Measurements from ENCODE around the gene GABPB2. TPM values are rescaled to one million over a fixed set of nuclear protein-coding genes. Genes with fewer than 3 reads are reported as not detected.
A peak's percentile ranks its signal among the peaks of the same experiment; 100 is the strongest.
"Not testable (repeated sequence)": the region's sequence is repeated elsewhere in the genome, so short reads cannot be mapped to it uniquely, and the experiment has no call there.

GABPB2 gene
- total and polyA plus RNA-seq, 4 donors: 6.9 to 22.2 (median 15.5) TPM

GRCh38 chr1:151062741-151063371, 7.7 kb upstream of the GABPB2 start:
- H3K36me3 ChIP-seq (ENCODE audit: control insufficient read depth in 1 of 2, insufficient read depth in 2 of 2, low read length in 1 of 2): no peaks in the 10 kb centered on the region
- H3K4me3 ChIP-seq (ENCODE audit: low read length in 2 of 2): no peak overlapping the region
- H3K27ac ChIP-seq (ENCODE audit: low read depth in 1 of 2, low read length in 2 of 2): peak overlapping the region in 1 of 2 donors; percentile 73
- no peaks in the 10 kb centered on the region for H3K27me3 ChIP-seq (ENCODE audit: control insufficient read depth in 1 of 2, insufficient read depth in 2 of 2, low read length in 1 of 2)
- 6 to 7% methylated on average over 3 of the region's 3 CpGs for WGBS, 2 donors
- H3K4me1 ChIP-seq (ENCODE audit: control insufficient read depth in 1 of 2, insufficient read depth in 2 of 2, low read length in 2 of 2): no peaks in the 10 kb centered on the region
- H3K9me3 ChIP-seq (ENCODE audit: control insufficient read depth, low read length): no peaks in the 10 kb centered on the region
- DNase-seq (no peak), ATAC-seq (ENCODE audit: low FRiP score) (no peak)
- intact Hi-C loops (cut with DNase I): no loop called here

DNA sequence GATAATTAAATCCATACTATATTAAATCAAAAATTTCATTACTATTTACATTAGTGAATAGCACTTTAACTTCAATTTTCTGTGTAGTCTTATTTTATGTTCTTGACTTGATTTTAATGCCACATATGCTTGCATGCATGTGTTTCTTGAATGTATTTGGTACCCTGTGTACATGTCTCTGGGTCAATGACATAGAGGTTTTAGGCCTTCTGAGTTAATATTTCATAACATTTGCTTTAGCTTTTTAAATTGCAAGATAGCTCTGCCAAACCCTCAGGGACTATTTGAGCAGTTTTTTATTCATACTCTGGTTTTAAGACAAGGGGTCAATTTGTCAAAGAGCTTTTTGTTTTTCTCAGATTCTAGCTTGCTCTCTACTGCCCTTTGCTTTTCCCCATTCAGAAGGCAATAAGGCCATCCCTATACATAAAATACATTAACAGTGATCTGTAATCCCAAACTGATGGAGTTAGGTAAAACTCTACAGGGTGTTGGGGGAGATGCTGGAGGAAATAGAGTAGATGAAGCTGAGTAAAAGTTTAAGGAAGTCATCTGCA, 5.4 kb upstream of the GABPB2 start:
- no peak overlapping the region for H3K27ac ChIP-seq (ENCODE audit: low read depth in 1 of 2, low read length in 2 of 2)
- no peak for DNase-seq
- H3K36me3 ChIP-seq (ENCODE audit: control insufficient read depth in 1 of 2, insufficient read depth in 2 of 2, low read length in 1 of 2): no peaks in the 10 kb centered on the region
- intact Hi-C loops (cut with DNase I): no loop called here
- H3K27me3 ChIP-seq (ENCODE audit: control insufficient read depth in 1 of 2, insufficient read depth in 2 of 2, low read length in 1 of 2): no peaks in the 10 kb centered on the region
- no peak for ATAC-seq (ENCODE audit: low FRiP score)
- H3K4me1 ChIP-seq (ENCODE audit: control insufficient read depth in 1 of 2, insufficient read depth in 2 of 2, low read length in 2 of 2): no peaks in the 10 kb centered on the region
- no peaks in the 10 kb centered on the region for H3K9me3 ChIP-seq (ENCODE audit: control insufficient read depth, low read length)
- H3K4me3 ChIP-seq (ENCODE audit: low read length in 2 of 2): no peak overlapping the region

- no peaks in the 10 kb centered on the region for H3K27me3 ChIP-seq (ENCODE audit: control insufficient read depth in 1 of 2, insufficient read depth in 2 of 2, low read length in 1 of 2)
- no peaks in the 10 kb centered on the region for H3K9me3 ChIP-seq (ENCODE audit: control insufficient read depth, low read length)
- no peak for ATAC-seq (ENCODE audit: low FRiP score)
- intact Hi-C loops (cut with DNase I): no loop called here
- 82 to 91% methylated on average over 4 of the region's 4 CpGs for WGBS, 2 donors
- no peak overlapping the region for H3K27ac ChIP-seq (ENCODE audit: low read depth in 1 of 2, low read length in 2 of 2)
- H3K4me3 ChIP-seq (ENCODE audit: low read length in 2 of 2): no peak overlapping the region
- H3K4me1 ChIP-seq (ENCODE audit: control insufficient read depth in 1 of 2, insufficient read depth in 2 of 2, low read length in 2 of 2): no peaks in the 10 kb centered on the region
- no peak for DNase-seq
- no peaks in the 10 kb centered on the region for H3K36me3 ChIP-seq (ENCODE audit: control insufficient read depth in 1 of 2, insufficient read depth in 2 of 2, low read length in 1 of 2)
These were observed 3.4 kb upstream of the GABPB2 start for GRCh38 chr1:151067185-151067584.

DNA sequence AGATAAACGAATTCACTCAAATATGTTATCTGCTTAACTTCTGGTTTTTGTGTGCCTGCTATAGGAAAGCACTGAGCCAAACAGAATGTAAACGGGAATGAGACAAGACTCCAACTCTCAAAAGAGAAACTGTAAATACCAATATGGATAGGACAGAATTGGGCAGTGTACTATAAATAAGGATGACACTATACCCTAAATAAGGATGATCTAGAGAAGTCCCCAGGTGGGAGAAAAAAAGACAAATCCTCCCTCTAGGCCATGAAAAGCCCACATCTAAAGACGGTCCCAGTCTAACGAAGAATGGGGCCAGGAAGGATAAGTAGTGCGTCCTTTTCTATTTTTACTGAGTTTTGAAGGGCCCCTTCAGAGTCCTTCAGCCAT, 1.5 kb upstream of the GABPB2 start:
- no peak overlapping the region for H3K27ac ChIP-seq (ENCODE audit: low read depth in 1 of 2, low read length in 2 of 2)
- intact Hi-C loops (cut with DNase I): no loop called here
- no peak for ATAC-seq (ENCODE audit: low FRiP score)

DNA sequence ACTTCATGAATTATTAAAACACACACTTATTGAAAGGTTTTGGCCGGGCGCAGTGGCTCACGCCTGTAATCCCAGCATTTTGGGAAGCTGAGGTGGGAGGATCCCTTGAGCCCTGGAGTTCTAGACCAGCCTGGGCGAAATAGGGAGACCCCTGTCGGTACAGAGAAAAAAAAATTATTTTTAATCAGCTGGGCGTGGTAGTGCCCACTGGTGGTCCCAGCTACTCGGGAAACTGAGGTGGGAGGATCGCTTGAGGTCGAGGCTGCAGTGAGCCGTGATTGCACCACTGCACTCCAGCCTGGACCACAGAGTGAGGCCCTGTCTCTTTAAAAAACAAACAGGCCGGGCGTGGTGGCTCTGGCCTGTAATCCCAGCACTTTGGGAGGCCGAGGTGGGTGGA, 1.7 kb downstream of the GABPB2 start:
- intact Hi-C loops (cut with DNase I): no loop called here
- 83 to 84% methylated on average over 13 of the region's 13 CpGs for WGBS, 2 donors
- Histone ChIP-seq H3K4me1 (ENCODE audit: control insufficient read depth in 1 of 2, insufficient read depth in 2 of 2, low read length in 2 of 2) (no peaks in the 10 kb centered on the region), H3K9me3 (ENCODE audit: control insufficient read depth, low read length) (no peaks in the 10 kb centered on the region), H3K27ac (ENCODE audit: low read depth in 1 of 2, low read length in 2 of 2) (no peak overlapping the region), H3K27me3 (ENCODE audit: control insufficient read depth in 1 of 2, insufficient read depth in 2 of 2, low read length in 1 of 2) (no peaks in the 10 kb centered on the region), H3K4me3 (ENCODE audit: low read length in 2 of 2) (no peak overlapping the region), H3K36me3 (ENCODE audit: control insufficient read depth in 1 of 2, insufficient read depth in 2 of 2, low read length in 1 of 2) (no peaks in the 10 kb centered on the region)
- DNase-seq: no peak
- ATAC-seq (ENCODE audit: low FRiP score): no peak

More for the DNA sequence above, 1.5 kb upstream of the GABPB2 start:
- no peak for DNase-seq
- Histone ChIP-seq H3K4me1 (ENCODE audit: control insufficient read depth in 1 of 2, insufficient read depth in 2 of 2, low read length in 2 of 2) (no peaks in the 10 kb centered on the region), H3K36me3 (ENCODE audit: control insufficient read depth in 1 of 2, insufficient read depth in 2 of 2, low read length in 1 of 2) (no peaks in the 10 kb centered on the region), H3K9me3 (ENCODE audit: control insufficient read depth, low read length) (no peaks in the 10 kb centered on the region), H3K4me3 (ENCODE audit: low read length in 2 of 2) (no peak overlapping the region), H3K27me3 (ENCODE audit: control insufficient read depth in 1 of 2, insufficient read depth in 2 of 2, low read length in 1 of 2) (no peaks in the 10 kb centered on the region)
- WGBS, 2 donors: 85 to 89% methylated on average over 5 of the region's 5 CpGs

- intact Hi-C loops (cut with DNase I): no loop called here
- no peaks in the 10 kb centered on the region for H3K9me3 ChIP-seq (ENCODE audit: control insufficient read depth, low read length)
- DNase-seq: no peak
- no peaks in the 10 kb centered on the region for H3K27me3 ChIP-seq (ENCODE audit: control insufficient read depth in 1 of 2, insufficient read depth in 2 of 2, low read length in 1 of 2)
- no peaks in the 10 kb centered on the region for H3K36me3 ChIP-seq (ENCODE audit: control insufficient read depth in 1 of 2, insufficient read depth in 2 of 2, low read length in 1 of 2)
- no peak overlapping the region for H3K27ac ChIP-seq (ENCODE audit: low read depth in 1 of 2, low read length in 2 of 2)
- 70 to 73% methylated on average over 4 of the region's 4 CpGs for WGBS, 2 donors
- no peak for ATAC-seq (ENCODE audit: low FRiP score)
- H3K4me1 ChIP-seq (ENCODE audit: control insufficient read depth in 1 of 2, insufficient read depth in 2 of 2, low read length in 2 of 2): no peaks in the 10 kb centered on the region
- no peak overlapping the region for H3K4me3 ChIP-seq (ENCODE audit: low read length in 2 of 2)
These were observed 15.5 kb downstream of the GABPB2 start for GRCh38 chr1:151085953-151086559.

DNA sequence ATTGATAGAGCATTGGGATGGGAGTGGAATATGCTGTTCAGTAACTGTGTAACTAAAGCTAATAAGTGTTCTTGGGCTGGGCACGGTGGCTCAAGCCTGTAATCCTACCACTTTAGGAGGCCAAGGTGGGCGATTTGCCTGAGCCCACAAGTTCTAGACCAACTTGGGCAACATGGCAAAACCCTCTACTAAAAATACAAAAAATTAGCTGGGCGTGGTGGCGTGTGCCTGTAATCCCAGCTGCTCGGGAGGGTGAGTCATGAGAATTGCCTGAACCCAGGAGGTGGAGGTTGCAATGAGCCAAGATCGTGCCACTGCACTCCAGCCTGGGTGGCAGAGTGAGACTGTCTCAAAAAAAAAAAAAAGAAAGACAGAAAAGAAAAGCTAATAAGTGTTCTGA, 26.9 kb downstream of the GABPB2 start:
- not testable (repeated sequence) for ATAC-seq (ENCODE audit: low FRiP score); H3K27ac ChIP-seq (ENCODE audit: low read depth in 1 of 2, low read length in 2 of 2); H3K4me3 ChIP-seq (ENCODE audit: low read length in 2 of 2); H3K9me3 ChIP-seq (ENCODE audit: control insufficient read depth, low read length); H3K36me3 ChIP-seq (ENCODE audit: control insufficient read depth in 1 of 2, insufficient read depth in 2 of 2, low read length in 1 of 2); H3K27me3 ChIP-seq (ENCODE audit: control insufficient read depth in 1 of 2, insufficient read depth in 2 of 2, low read length in 1 of 2); H3K4me1 ChIP-seq (ENCODE audit: control insufficient read depth in 1 of 2, insufficient read depth in 2 of 2, low read length in 2 of 2)
- 85 to 90% methylated on average over 6 of the region's 6 CpGs for WGBS, 2 donors
- intact Hi-C loops (cut with DNase I): loop anchor here in 1 of 2 donors (5.0 kb wide), 1 partner anchor 60 kb away; the partner anchor contains the start of gene TNFAIP8L2
- DNase-seq: peak in 1 of 2 donors; percentile 21

GRCh38 chr1:151098126-151098525, 27.6 kb downstream of the GABPB2 start:
- WGBS, 2 donors: 92 to 97% methylated on average over 1 of the region's 1 CpG
- H3K36me3 ChIP-seq (ENCODE audit: control insufficient read depth in 1 of 2, insufficient read depth in 2 of 2, low read length in 1 of 2): no peaks in the 10 kb centered on the region
- no peak for DNase-seq
- no peak overlapping the region for H3K4me3 ChIP-seq (ENCODE audit: low read length in 2 of 2)
- no peaks in the 10 kb centered on the region for H3K4me1 ChIP-seq (ENCODE audit: control insufficient read depth in 1 of 2, insufficient read depth in 2 of 2, low read length in 2 of 2)
- H3K27ac ChIP-seq (ENCODE audit: low read depth in 1 of 2, low read length in 2 of 2): no peak overlapping the region
- intact Hi-C loops (cut with DNase I): loop anchor here (2.0 to 5.0 kb wide), 2 partner anchors 59 kb away; partner anchors contain the start of gene TNFAIP8L2 (in 2 of the 2)
- H3K27me3 ChIP-seq (ENCODE audit: control insufficient read depth in 1 of 2, insufficient read depth in 2 of 2, low read length in 1 of 2): no peaks in the 10 kb centered on the region
- no peak for ATAC-seq (ENCODE audit: low FRiP score)
- H3K9me3 ChIP-seq (ENCODE audit: control insufficient read depth, low read length): no peaks in the 10 kb centered on the region

DNA sequence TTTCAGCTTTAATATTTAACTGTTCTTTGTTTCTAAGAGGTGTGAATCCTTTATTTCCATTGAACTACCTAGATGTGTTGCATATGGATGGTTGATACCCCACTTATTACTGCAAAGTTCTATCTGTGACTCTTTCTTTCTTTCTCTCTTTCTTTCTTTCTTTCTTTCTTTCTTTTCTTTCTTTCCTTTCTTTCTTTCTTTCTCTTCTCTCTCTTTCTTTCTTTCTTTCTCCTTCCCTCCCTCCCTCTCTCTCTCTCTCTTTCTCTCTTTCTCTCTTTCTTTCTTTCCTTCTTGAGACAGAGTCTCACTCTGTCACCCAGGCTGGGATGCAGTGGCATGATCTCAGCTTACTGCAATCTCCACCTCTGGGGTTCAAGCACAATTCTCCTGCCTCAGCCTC, 34.1 kb downstream of the GABPB2 start:
- intact Hi-C loops (cut with DNase I): no loop called here
- Histone ChIP-seq H3K27ac (ENCODE audit: low read depth in 1 of 2, low read length in 2 of 2) (no peak overlapping the region), H3K27me3 (ENCODE audit: control insufficient read depth in 1 of 2, insufficient read depth in 2 of 2, low read length in 1 of 2) (no peaks in the 10 kb centered on the region), H3K4me3 (ENCODE audit: low read length in 2 of 2) (no peak overlapping the region), H3K36me3 (ENCODE audit: control insufficient read depth in 1 of 2, insufficient read depth in 2 of 2, low read length in 1 of 2) (no peaks in the 10 kb centered on the region), H3K4me1 (ENCODE audit: control insufficient read depth in 1 of 2, insufficient read depth in 2 of 2, low read length in 2 of 2) (no peaks in the 10 kb centered on the region), H3K9me3 (ENCODE audit: control insufficient read depth, low read length) (no peaks in the 10 kb centered on the region)
- DNase-seq: no peak
- no peak for ATAC-seq (ENCODE audit: low FRiP score)

Measured in aorta (tissue), 5 donors.